NCI-H748 treated with DMSO at 0.1 percent for 48 hours (cell line): ENCODE measurements around the gene GFRA1.

Source experiments
- DNase-seq: peaks from one replicate; lab custom pipeline; 2025; lab: John Stamatoyannopoulos, UW

Gene GFRA1

DNA sequence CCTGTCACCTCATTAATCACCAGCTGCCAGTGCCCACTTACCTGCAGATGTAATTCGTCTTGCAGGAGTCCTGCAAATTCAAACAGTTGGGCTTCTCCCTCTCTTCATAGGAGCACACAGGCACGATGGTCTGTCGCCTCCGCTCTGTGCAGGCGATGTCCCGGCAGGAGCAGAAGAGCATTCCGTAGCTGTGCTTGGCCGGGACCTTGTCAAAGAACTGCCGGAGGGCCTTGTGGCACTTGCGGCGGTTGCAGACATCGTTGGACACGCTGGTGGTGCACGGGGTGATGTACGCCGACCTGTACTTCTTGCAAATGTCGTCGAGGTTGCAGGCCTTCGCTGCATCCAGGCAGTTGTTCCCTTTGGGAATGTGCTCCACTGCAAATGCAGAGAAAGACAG is 147.8 kb downstream of the GFRA1 start:
- no peak for DNase-seq

GRCh38 chr10:116124777-116125176 is 148.2 kb downstream of the GFRA1 start:
- no peak for DNase-seq

DNA sequence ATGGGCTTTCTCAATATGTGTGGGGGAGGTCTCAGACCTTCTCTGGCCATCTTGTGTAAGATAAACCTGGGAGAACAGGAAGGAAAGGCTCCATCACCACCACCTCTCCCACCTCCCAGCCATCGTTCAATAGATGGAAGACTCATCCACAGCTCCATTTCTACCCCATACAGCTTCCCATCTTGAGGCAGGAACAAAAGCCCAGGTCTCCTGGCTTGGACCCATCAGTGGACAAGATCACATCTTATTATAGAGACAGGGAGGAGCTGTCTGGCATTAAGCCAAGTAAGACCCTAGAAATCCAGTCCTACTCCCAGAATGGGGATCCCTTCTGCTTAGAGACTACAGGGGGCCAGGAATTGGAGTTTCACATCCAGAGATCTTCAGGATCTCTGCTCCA is 150.3 kb downstream of the GFRA1 start:
- DNase-seq: no peak

GRCh38 chr10:116121640-116122525 is 151.1 kb downstream of the GFRA1 start:
- DNase-seq: no peak

- DNase-seq: no peak
Measured at GRCh38 chr10:116120688-116121455, 152.1 kb downstream of the GFRA1 start.

DNA sequence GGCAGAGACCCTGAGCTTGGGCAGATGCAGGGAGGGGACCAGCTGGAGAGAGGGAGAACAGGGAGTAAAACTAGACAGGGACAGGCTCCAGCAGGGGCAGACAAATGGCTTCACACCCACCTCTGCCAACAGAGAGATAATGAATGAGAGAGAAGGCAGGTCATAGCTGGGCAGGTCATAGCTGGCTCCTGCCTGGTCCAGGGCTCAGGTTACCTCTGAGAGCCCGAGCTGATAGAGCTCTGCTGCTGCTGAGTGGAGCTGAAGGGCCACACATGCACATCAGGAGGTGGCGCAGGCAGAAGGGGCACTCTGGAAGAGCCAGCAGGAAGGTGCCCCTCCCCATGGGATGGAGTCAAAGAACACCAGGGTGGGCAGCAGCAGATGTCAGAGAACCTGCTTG is 154.2 kb downstream of the GFRA1 start:
- no peak for DNase-seq

- no peak for DNase-seq
Measured at GRCh38 chr10:116115797-116116196, 157.2 kb downstream of the GFRA1 start.

- no peak for DNase-seq
Measured at GRCh38 chr10:116115036-116115641, 157.9 kb downstream of the GFRA1 start.

DNA sequence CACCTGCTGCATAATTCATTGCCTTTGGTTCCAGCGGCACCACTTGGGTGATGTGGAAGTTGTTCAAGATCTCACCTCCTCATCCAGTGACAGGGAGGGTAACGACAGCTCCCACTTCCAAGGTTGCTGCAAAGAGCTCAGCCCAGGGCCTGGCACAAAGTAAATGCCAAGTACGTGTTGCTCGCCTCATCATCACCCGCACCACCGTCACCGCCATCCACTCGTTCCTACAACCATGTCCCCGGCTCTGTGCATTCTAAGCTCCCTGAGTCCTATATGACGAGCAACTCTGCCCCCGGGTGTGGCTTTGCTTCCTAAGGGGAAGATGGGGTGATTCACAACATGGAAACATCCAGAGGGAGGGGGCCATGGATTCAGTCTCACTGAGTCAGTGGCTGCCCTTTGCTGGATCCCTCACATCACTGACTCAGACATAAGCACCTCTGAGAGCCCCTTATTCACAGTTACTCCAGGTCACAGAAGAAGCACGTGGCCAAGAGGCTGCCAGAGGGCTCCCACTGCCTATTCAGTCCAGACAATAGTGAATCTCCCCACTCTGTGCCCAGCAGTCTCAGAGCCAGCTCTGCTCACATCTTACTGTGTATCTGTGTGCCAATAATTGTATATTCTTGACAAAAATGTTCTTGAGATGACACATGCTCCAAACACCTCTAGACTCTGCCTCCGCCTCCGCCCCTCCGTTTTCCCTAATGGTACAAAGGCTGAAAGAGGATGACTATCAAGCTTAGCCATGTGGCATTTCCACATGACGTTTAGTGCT is 159.1 kb downstream of the GFRA1 start:
- no peak for DNase-seq

DNA sequence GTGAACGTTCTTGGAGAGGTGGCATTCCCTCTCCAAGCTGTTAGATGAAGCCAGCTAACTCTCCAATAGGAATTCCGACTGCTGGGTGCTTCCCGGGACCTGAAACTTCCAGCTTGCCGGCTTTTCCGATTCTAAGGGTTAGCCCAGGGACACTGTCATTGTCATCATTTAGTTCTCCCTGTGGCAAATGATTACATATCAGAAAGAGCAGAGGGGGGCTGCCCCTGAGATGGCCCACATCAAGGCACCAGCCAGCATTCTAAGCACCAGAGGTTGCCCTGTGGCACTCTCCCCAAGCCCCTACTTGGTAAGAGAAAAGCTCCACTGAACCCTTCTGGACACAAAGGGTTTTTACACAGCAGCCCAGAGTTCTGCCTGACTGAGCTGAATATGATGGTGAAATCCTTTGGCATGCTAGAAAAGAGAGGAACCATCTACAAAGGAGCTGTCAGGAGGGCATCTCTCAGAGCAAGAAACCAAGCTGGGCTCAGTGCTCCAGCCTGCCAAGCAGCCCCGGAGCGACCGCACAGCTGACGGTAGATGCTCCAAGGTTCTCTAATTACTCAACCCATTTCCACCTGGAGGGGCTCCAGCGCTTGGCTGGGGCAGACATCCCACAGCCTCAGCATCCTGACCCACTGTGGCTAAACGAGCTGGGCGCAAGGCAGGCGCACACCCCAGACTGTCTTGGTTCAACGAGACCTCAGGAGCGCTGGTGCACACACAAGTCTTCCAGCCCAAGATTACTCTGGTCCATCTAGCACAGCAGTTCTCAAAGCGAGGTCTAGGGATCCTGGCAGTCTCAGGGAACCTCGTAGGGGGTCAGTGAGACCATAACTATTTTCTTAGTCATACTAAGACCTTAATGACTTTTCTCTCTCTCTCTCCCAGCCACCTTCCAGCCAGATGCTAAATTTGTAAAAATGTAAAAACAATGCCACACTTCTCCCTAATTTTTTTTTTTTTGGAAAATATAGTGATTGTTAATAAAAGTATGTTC is 160.5 kb downstream of the GFRA1 start:
- DNase-seq: no peak

GRCh38 chr10:116111483-116112095 is 161.4 kb downstream of the GFRA1 start:
- no peak for DNase-seq

- DNase-seq: no peak
Measured at GRCh38 chr10:116110736-116111135, 162.3 kb downstream of the GFRA1 start.

GRCh38 chr10:116109881-116110280 is 163.1 kb downstream of the GFRA1 start:
- DNase-seq: no peak

GRCh38 chr10:116109481-116109880 is 163.5 kb downstream of the GFRA1 start:
- DNase-seq: no peak

DNA sequence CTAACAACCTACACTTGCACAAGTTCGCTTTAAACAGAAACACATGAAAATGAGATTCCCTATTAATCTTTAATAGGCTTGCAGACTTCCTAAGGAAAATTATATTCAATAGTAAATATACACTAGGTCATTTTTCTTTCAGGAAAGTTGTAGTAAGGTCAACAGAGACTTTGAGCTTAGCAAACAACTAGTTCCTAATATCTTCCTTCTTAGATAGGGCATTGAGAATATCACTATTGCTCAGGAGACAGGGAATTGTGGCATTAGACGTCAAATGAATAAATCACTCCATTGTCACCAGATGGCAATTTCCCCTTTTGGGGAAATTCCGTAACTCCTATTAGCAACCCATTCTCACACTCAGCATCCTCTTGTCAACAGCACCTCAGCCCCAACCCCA is 164.9 kb downstream of the GFRA1 start:
- DNase-seq: no peak

DNA sequence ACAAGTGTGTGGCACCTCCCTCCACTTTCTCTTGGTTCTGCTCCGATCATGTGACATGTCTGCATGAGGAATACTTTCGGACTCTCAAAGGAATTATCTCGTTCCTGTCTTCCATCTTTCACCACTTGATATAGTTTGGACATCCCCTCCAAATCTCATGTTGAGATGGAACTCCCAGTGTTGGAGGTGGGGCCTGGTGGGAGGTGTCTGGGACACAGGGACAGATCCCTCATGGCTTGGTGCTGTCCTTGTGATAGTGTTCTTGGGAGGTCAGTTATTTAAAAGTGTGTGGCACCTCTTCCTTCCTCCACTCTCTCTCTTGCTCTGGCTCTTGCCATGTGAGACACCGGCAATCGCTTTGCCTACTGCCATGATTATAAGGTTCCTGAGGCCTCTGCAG is 166.4 kb downstream of the GFRA1 start:
- DNase-seq: no peak

- no peak for DNase-seq
Measured at GRCh38 chr10:116105264-116105663, 167.7 kb downstream of the GFRA1 start.

- no peak for DNase-seq
Measured at GRCh38 chr10:116104210-116104932, 168.6 kb downstream of the GFRA1 start.

GRCh38 chr10:116103668-116104067 is 169.3 kb downstream of the GFRA1 start:
- DNase-seq: no peak
